HG03196 (cell line): ENCODE results near the gene BAIAP3.
"Not testable (repeated sequence)": the region's sequence is repeated elsewhere in the genome, so short reads cannot be mapped to it uniquely, and the experiment has no call there.

Source experiments
- ATAC-seq: cut with Tn5 transposase; IDR thresholded peaks from one replicate; pipeline ENCODE4 v1.9.1; 2021; ENCODE audit not compliant: unreplicated experiment

Gene BAIAP3

GRCh38 chr16:1333149-1333812 is at the start of gene BAIAP3:
Gene BAIAP3 (plus strand): TSS chr16:1333645. CDS start chr16:1338550, 4,905 bp downstream.
- ATAC-seq: no peak

DNA sequence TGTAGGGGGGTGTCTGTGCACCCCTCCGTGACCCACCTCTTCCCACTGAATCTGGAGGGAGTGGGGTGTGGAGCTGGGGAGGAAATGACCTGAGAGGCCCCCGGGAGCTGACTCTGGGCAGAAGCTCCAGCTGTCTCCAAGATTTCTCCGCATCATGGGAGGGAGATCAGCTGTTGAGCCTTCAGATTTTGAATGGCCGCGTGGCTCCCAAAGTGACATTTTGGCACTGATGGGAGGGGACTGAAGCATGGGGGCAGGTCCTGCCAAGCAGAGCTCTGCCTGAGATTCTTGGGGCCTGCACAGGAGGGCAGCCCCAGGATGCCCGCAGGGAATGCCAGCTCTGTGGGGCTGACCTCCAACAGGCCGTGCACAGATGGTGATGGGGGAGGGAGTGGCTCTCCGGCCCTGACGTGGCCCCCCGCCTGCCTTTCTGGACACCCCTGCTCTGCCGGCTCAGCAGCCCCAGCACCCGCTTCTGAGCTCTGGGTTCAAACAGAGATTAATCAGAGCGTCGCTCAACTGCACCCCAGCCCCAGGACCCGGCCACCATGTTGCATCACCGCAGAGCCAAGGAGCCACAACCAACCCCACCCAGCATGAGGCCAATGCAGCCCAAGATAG is 49.3 kb upstream of the BAIAP3 start:
- no peak for ATAC-seq

- ATAC-seq: no peak
These were observed 47.6 kb upstream of the BAIAP3 start for GRCh38 chr16:1285669-1286512.

DNA sequence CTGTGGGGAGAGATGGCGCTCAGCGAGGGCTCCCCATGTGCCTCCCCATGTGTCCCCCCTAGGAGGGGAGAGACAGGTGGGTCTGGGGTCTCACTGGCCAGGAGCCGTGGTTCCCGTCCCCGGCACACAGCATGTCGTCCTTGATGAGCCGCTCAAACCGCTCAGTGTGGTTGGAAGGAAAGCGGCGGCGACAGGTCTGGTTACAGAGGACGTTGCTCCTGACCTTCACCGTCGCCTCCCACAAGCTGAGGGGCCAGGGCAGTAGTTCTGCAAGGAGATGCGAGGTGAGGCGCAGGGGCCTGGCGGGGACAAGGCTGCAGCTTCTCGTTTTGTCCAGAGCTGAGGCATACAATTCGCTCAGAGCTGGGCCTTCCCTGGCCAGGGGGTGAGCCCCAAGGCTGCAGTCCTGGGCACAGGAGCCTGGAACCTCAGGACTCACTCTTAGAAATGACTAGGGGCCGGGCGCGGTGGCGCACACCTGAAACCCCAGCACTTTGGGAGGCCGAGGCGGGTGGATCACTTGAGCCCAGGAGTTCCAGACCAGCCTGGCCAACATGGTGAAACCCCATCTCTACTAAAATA is 46.8 kb upstream of the BAIAP3 start:
- ATAC-seq: no peak

DNA sequence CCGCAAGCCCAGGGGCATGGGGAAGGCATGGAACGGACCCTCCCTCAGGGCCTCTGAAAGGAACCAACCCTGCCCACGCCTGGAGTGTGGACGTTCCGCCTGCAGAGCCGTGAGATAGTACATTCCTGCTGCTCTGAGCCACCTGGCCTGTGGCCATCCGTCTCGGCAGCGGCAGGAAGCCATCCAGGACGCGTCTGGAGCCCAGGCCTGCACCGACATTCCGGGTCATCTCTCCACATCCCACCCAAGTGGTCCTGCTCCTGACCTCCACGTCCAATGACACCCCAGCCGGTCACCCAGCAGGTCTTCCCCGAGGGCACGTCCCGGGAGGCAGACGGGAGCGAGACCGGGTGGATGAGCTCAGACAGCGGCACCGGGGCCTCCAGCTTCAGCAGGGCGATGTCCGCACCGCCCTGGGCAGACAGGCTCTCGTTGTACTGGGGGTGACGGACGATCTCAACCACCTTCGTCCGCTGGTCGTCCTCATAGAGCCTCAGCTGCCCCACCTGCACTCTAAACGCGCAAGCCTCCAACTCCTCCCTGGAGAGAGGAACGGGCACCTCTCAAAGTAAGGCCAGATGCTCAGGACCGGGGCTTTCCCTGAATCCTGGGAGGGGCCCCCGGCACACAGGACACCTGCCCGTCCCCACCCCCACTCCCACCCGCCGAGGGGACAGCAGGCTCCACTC is 45.3 kb upstream of the BAIAP3 start:
- no peak for ATAC-seq

DNA sequence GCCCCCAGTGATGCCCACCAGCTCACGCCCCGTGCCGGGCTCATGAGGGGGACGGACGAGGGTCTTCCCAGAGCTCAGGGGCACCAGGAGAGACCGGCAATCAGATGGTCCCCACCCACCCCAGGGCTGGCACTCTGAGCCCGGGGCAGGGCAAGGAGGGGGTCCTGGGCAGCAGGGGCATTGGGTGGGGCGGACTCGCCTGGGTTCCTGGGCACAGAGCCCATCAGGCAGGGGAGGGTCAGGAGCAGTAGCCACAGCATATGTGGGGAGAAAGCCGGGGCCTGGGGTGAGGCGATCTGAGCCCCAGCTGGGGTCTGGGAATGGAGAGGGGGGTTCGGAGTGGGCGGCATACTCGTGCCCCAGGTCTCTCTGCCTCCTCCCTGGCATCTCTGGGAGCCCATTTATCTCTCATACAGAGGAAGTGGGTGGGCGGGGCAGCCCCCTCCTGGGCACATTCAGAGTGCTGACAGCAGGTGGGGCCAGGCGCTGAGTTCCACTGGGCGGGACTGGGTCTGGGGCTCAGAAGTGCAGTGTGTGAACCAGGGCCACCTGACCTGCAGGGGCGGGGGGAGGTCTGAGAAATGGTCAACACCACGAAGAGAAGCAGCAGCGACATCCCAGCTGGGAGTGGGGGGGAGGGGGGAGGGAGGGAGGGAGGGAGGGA is 44.5 kb upstream of the BAIAP3 start:
- ATAC-seq: no peak

DNA sequence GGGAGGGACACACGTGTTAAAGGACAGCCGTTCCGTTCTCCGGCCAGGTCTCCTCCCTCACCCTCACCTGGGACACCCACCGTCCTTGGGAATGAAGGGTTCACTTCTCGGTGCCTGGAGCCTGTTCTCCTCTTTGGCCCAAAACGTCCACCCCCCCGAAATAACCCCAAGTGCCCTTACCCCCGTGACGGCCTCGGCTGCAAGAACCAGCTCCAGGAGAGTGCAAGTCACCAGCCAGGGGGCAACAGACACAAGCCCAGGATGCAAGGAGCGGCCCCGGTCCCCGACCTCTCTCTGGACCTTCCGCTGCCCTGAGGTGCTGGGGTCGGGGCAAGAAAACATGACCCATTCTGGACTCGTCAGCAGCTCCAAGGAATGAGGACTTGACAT is 44.0 kb upstream of the BAIAP3 start:
- ATAC-seq: no peak

GRCh38 chr16:1290063-1290501 is 43.4 kb upstream of the BAIAP3 start:
- ATAC-seq: no peak

GRCh38 chr16:1290860-1291575 is 42.4 kb upstream of the BAIAP3 start:
- ATAC-seq: no peak

GRCh38 chr16:1291576-1291974 is 41.9 kb upstream of the BAIAP3 start:
- no peak for ATAC-seq

DNA sequence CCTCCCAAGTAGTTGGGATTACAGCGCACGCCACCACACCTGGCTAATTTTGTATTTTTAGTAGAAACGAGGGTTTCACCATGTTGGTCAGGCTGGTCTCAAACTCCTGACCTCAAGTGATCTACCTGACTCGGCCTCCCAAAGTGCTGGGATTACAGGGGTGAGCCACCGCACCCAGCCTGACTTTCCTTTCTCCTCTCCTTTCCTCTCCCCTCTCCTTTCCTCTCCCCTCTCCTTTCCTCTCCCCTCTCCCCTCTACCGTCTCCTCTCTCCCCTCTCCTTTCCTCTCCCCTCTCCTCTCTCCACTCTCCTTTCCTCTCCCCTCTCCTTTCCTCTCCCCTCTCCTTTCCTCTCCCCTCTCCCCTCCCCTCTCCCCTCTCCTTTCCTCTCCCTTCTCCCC is 41.2 kb upstream of the BAIAP3 start:
- not testable (repeated sequence) for ATAC-seq

GRCh38 chr16:1292808-1293207 is 40.6 kb upstream of the BAIAP3 start:
- ATAC-seq: not testable (repeated sequence)

DNA sequence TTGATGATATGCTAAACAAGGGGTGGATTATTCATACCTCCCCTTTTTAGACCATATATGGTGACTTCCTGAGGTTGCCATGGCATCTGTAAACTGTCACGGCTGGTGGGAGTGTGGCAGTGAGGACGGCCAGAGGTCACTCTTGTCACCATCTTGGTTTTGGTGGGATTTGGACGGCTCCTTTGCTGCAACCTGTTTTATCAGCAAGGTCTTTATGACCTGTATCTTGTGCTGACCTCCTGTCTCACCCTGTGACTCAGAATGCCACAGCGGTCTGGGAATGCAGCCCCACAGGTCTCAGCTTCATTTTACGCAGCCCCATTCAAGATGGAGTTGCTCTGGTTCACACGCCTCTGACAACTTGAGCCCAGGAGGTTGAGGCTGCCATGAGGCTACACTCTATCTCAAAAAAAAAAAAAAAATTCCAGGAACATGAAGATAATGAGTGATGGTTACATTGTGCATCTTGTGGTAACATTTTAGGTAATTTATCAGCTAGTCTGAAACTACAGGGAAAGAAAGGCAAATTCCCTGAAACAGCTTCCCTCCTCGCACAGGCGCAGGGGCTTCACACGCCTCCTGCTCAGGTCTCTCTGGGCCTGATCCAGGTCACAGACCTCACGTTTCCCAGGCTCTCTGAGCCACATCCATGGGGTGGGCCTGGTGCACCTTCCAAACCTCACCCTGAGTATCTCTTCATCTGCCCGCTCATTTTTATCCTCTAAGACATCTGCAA is 39.4 kb upstream of the BAIAP3 start:
- ATAC-seq: no peak

- ATAC-seq: no peak
These were observed 38.0 kb upstream of the BAIAP3 start for GRCh38 chr16:1295465-1295864.

DNA sequence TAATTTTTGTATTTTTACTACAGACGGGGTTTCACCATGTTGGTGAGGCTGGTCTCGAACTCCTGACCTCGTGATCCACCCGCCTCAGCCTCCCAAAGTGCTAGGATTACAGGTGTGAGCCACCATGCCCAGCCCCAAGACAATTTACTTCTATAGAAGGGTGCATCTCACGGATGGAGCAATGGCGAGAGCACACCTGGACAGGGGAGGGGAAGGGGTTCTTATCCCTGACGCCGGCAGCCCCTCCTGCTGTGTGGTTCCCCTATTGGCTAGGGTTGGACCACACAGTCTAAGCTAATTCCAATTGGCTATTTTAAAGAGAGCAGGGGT is 36.8 kb upstream of the BAIAP3 start:
- ATAC-seq: not testable (repeated sequence)

DNA sequence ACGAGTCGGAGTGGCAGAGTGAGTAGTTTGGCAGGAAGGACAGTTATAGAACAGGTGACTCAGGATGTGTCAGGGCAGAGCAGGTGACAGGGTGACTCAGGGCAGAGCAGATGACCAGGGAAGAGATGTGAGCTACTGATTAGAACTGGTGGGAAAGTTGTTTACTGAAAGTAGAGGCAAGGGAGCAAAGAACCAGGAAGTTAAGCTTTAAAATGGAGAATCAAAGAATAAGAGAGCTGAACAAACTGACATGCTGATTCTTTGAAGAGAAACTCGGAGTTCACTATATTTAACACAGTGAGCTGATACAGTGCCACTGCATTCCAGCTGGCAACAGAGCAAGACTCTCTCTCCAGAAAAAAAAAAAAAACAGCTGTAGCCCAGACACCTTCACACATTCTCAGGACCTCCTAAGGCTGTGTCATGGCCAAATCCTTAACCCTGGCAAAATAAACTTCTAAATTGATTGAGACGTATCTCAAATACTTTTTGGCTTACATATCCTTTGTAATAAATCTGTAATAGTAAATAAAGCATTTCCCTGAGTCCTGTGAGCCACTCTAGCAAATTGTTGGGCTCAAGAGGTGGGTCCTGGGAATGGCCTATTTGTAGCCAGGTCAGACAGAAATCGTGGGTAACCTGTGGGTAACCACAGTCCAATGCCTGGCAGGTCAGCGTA is 36.3 kb upstream of the BAIAP3 start:
- no peak for ATAC-seq

DNA sequence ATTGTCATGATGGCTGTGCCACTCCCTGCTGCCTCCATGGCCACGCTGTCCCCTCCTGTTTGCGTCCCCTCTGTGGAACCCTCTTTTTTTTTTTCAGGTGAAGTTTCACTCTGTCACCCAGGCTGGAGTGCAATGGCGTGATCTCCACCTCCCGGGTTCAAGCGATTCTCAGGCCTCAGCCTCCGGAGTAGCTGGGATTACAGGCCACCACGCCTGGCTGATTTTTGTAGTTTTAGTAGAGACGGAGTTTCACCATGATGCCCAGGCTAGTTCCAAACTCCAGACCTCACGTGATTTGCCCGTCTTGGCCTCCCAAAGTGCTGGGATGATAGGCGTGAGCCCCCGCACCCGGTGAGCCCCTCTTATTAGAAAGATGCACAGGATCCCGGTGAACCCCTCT is 35.0 kb upstream of the BAIAP3 start:
- no peak for ATAC-seq

- no peak for ATAC-seq
These were observed 34.2 kb upstream of the BAIAP3 start for GRCh38 chr16:1299012-1299867.
